GM18505 (cell line): ENCODE results near the gene MORC1.
"Not testable (repeated sequence)": the region's sequence is repeated elsewhere in the genome, so short reads cannot be mapped to it uniquely, and the experiment has no call there.

Experiments used
- ATAC-seq: cut with Tn5 transposase; IDR thresholded peaks from one replicate; pipeline ENCODE4 v1.9.1; 2021; ENCODE audit not compliant: unreplicated experiment
- POLR2A ChIP-seq: IDR thresholded peaks from 4 replicates; pipeline ENCODE4 v1.6.1; 2011; ENCODE audit warnings: borderline replicate concordance; ENCODE audit not compliant: insufficient read depth, insufficient read length; ENCODE audit errors: extremely low read depth

The MORC1 gene, protein sequence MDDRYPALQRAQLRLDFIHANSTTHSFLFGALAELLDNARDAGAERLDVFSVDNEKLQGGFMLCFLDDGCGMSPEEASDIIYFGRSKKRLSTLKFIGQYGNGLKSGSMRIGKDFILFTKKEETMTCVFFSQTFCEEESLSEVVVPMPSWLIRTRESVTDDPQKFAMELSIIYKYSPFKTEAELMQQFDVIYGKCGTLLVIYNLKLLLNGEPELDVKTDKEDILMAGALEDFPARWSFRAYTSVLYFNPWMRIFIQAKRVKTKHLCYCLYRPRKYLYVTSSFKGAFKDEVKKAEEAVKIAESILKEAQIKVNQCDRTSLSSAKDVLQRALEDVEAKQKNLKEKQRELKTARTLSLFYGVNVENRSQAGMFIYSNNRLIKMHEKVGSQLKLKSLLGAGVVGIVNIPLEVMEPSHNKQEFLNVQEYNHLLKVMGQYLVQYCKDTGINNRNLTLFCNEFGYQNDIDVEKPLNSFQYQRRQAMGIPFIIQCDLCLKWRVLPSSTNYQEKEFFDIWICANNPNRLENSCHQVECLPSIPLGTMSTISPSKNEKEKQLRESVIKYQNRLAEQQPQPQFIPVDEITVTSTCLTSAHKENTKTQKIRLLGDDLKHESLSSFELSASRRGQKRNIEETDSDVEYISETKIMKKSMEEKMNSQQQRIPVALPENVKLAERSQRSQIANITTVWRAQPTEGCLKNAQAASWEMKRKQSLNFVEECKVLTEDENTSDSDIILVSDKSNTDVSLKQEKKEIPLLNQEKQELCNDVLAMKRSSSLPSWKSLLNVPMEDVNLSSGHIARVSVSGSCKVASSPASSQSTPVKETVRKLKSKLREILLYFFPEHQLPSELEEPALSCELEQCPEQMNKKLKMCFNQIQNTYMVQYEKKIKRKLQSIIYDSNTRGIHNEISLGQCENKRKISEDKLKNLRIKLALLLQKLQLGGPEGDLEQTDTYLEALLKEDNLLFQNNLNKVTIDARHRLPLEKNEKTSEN

DNA sequence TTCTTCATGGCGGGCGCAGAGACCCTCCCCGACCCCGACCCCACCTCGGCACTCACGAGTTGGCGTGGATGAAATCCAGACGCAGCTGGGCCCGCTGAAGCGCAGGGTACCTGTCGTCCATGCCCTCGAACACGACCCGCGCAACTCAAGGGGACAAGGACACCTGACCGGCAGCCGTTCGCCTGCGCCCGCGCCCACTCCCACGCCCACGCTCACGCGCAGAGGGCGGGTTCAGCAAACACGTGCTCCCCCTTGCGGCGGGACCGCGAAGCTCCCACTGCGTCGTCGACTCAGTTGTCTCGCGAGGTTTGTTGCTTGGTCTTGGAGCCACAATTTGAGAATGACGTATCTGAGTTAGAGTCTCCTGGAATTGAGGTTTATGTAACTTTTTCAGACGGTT, at the start of gene MORC1:
MORC1 (minus strand) TSS at position 196 of the 400 bp plus-strand sequence; CDS start at position 121, 75 bp downstream.
- ATAC-seq, result no peak
- no peak for TF ChIP-seq POLR2A

DNA sequence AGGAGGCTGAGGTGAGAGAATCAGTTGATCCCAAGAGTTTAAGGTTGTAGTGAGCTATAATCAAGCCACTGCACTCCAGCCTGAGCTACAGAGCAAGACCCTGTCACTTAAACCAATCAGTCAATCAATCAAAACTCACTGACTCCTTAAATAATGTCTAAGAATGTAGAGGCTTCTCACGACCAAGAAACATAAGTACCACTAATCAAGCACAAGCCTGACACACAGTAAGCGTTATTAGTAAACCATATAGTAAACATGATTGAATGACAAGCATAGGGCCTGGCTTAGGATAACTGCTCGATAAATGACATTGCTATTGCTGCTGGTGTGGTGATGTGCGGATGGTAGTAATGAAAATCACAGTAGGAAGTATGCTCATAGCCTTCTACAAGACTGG, 48.0 kb upstream of the MORC1 start:
- ATAC-seq, result no peak
- no peak for TF ChIP-seq POLR2A

DNA sequence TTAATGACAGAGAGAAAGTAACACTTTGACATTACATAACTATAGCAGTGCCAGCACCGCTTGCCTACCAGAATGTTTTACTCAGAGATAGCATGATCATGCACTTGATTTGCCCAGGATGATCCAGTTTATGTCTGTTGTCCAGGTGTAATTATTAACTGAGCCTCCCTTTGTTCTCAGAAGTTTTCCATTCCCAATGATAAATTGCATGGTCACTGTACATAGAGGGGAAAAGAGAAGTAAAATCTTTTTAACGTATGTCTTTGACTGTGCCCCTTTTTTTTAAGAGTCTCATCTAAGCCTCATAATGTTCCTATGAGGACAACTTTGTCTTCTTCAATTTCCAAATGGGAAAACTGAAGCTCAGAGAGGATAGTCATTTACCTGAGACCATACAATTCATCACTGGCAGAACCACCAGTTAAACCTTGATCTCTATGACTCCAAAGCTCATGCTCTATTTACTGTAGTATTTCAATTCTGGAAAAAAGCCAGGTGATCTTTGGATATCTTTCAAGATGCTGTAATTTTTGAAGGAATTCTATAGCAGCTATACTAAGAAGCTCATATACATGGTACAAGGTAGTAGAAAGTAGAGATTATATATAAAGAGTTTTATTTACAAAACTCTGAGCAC, 43.7 kb upstream of the MORC1 start:
- ATAC-seq, result no peak

DNA sequence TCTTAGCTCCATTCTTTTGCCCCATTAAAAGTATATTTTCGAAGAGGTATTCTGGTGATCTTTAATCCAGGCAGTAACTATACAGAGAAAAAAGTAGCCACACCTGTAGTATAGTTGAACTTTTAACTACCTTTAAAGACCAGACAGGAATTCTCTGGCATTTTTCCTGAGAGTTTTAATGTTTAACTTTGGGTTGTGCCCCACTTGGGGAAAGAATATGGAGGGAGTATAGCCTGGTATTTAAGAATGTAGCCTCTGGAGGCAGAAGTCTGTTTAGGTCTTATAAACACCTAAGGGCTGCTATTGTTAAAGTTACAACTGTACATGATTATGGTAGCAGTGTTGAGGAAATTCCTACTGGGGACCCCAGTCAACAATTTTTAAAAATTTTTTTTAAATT, 37.9 kb upstream of the MORC1 start:
- no peak for ATAC-seq
- no peak for TF ChIP-seq POLR2A

More for the DNA sequence above, 43.7 kb upstream of the MORC1 start:
- TF ChIP-seq POLR2A, result no peak

DNA sequence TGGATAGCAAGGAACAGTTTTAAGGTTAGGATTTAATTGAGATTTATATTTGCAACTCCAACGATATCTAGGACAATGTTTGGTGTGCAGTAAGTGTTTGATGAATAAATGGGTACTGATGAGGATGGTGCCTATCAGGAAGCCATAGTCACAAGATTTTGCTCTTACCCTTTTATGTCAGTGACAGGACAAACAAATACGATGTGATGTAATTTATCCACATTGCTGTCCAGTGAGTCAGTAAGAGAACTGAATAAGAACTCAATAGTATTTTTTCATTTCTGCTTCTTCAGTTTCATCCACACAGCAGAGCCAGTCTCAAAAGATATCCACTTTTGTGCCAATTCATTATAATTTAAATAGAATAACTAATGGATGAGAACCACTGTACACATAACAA, 37.0 kb upstream of the MORC1 start:
- no peak for ATAC-seq
- no peak for TF ChIP-seq POLR2A

DNA sequence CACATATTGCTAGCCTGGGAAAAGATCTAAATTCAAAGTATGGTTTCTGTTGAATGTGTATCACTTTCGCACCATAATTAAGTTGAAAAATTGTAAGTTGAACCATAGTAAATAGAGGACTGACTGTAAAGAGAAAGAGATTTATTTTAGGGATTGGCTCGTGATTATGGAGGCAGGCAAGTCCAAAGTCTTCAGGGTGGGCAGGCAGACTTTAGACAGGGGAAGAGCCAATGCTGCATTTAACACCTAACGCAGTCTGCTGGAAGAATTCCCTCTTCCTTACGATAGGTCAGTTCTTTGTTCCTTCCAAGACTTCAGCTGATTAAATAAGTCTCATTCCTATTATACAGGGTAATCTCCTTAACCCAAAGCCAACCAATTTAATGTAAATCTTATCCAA, 34.4 kb upstream of the MORC1 start:
- TF ChIP-seq POLR2A, result no peak
- no peak for ATAC-seq

DNA sequence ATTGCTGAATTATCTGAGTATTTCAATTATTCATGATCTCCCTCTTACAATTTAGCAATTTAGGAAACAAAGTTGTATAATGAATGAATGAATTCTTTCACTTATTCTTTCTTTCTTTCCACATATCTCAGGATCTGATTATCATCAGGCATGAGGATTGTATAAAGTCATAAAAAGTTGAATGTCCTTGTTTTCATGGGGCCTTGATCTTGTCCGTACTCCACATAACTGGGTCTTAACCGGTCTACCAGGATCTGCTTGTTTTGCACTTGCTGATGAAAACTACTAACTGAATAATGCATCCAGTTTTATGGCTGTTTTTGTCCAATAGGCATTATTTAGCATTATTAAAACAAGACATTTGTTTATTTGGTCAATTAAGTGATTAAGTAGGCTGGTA, 31.1 kb upstream of the MORC1 start:
- ATAC-seq, result no peak
- no peak for TF ChIP-seq POLR2A

DNA sequence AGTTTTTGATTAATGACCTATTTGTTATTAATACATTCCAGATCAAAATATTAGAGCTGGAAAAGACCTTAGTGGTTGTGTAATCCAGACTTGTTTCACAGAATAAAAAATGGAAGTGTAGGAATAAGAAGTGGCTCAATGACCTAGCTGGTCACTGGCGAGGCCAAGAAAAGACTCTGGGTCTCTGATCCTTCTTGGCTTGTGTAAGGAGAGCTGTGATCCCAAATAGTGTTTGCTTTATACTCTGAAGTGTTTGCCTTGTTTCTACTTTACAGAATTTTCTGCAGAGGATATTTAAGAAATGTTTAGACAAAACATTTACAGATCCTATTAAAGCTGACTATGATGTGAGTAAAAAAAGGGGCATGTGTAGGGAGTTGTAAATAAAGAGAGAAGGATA, 25.7 kb upstream of the MORC1 start:
- TF ChIP-seq POLR2A, result no peak
- no peak for ATAC-seq

DNA sequence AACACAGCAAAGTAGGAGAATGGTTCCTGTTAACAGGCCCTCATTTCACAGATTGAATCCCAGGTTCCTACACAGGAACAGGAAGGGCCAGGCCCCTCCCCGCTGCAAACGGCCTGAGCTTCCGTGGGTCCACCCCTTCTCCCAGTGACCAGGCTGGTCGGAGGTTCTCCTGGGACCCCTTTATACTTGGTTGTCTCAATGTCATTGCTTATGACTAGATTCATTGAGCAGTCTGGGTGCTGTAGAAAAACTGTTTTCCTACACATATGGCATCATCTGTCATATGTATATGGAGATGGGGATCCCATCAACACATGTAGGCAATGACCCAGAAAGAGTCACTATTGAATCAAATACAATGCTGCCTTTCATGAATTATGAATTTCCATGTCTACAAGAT, 22.4 kb upstream of the MORC1 start:
- no peak for ATAC-seq

DNA sequence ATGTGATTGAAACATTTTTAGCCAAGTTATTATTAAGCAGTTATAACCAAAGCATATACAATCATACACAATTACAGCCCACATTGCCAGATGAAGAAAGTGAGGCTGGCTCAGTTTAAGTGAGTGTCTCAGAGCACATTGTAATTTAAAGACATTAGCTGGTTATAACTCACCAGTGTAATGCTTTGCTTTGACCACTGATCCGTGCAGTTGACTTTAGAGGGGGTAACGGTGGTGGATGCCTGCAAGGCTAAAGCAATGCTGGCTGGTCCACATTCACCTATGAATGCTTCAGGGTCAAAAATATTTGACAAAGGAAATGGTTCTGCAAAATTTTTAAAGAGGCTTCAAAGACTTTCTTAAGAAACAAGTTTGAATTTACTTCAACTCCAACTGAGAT, 19.8 kb upstream of the MORC1 start:
- no peak for ATAC-seq
- no peak for TF ChIP-seq POLR2A

More for the DNA sequence above, 22.4 kb upstream of the MORC1 start:
- no peak for TF ChIP-seq POLR2A

DNA sequence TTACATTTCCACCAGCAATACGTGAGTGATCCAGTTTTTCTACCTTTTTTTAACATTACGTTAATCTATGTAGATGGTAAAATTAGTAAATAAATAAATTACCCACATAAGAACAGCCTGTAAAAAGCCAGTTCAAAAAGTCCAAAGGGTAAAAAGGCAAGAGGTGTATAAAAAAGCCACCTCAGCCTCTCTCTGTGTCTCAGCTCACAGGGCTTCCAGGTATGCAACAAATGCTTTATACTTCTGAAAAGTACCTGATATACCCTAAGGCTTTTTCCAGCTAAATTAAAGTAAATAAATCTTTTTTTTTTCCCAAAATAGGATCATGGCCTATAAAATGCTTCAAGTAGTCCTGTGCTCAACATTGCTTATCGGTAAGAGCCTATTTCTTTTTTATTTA, 18.6 kb upstream of the MORC1 start, which contains the start of gene C3orf85:
C3orf85 (plus strand) TSS at position 197 of the 400 bp plus-strand sequence; CDS start at position 326, 129 bp downstream.
- no peak for TF ChIP-seq POLR2A
- no peak for ATAC-seq

DNA sequence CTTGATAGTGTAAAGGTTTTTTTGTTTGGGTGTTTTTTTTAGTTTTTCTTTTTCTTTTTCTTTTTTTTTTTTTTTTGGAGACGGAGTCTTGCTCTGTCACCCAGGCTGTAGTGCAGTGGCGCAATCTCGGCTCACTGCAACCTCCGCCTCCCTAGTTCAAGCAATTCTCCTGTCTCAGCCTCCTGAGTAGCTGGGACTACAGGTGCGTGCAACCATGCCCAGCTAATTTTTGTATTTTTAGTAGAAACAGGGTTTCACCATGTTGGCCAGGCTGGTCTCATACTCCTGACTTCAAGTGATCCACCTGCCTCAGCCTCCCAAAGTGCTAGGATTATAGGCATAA, 15.5 kb upstream of the MORC1 start:
- not testable (repeated sequence) for ATAC-seq

DNA sequence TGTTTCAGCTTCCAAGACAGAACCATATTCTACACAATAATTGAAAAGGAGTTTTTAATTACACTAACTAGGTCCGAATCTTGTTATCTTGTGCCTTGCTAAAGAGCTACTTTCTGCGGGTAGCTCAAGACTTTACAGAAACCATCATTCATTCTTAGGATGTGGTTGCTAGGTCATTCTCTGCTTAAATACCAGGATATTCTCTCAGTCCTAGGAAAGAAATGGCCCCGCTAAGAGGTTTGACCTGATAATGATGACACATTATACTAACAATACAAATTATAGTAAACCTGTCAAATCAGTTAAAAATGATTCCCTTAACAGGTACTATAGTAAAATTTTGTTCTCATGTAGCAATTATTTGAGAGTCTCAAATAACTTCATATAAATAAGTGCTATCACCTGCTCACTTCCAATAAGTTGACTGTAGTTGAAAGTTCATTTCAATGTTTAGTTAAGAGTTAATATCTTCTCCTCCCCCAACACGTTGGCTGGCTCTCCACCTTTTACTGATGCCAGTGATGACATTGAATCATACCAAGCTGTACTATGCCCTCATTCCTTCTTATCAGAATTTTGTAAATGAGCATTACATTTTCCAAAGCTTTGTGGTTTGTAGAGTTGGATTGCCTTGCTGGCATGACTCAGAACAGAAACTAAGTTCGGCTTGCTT, 15.0 kb upstream of the MORC1 start:
- no peak for ATAC-seq

More for the DNA sequence above, 15.0 kb upstream of the MORC1 start:
- TF ChIP-seq POLR2A, result no peak
